ENCODE data around the gene SHROOM3. TPM values are rescaled to one million over a fixed set of nuclear protein-coding genes. Genes with fewer than 3 reads are reported as not detected.

The SHROOM3 gene
- total and polyA plus RNA-seq, 2 experiments from 2014 or later: 11.3 to 73.5 TPM

GRCh38 chr4:76722838-76723237 is 287.8 kb downstream of the SHROOM3 start (continued):
- TF ChIP-seq, protein P1, sequence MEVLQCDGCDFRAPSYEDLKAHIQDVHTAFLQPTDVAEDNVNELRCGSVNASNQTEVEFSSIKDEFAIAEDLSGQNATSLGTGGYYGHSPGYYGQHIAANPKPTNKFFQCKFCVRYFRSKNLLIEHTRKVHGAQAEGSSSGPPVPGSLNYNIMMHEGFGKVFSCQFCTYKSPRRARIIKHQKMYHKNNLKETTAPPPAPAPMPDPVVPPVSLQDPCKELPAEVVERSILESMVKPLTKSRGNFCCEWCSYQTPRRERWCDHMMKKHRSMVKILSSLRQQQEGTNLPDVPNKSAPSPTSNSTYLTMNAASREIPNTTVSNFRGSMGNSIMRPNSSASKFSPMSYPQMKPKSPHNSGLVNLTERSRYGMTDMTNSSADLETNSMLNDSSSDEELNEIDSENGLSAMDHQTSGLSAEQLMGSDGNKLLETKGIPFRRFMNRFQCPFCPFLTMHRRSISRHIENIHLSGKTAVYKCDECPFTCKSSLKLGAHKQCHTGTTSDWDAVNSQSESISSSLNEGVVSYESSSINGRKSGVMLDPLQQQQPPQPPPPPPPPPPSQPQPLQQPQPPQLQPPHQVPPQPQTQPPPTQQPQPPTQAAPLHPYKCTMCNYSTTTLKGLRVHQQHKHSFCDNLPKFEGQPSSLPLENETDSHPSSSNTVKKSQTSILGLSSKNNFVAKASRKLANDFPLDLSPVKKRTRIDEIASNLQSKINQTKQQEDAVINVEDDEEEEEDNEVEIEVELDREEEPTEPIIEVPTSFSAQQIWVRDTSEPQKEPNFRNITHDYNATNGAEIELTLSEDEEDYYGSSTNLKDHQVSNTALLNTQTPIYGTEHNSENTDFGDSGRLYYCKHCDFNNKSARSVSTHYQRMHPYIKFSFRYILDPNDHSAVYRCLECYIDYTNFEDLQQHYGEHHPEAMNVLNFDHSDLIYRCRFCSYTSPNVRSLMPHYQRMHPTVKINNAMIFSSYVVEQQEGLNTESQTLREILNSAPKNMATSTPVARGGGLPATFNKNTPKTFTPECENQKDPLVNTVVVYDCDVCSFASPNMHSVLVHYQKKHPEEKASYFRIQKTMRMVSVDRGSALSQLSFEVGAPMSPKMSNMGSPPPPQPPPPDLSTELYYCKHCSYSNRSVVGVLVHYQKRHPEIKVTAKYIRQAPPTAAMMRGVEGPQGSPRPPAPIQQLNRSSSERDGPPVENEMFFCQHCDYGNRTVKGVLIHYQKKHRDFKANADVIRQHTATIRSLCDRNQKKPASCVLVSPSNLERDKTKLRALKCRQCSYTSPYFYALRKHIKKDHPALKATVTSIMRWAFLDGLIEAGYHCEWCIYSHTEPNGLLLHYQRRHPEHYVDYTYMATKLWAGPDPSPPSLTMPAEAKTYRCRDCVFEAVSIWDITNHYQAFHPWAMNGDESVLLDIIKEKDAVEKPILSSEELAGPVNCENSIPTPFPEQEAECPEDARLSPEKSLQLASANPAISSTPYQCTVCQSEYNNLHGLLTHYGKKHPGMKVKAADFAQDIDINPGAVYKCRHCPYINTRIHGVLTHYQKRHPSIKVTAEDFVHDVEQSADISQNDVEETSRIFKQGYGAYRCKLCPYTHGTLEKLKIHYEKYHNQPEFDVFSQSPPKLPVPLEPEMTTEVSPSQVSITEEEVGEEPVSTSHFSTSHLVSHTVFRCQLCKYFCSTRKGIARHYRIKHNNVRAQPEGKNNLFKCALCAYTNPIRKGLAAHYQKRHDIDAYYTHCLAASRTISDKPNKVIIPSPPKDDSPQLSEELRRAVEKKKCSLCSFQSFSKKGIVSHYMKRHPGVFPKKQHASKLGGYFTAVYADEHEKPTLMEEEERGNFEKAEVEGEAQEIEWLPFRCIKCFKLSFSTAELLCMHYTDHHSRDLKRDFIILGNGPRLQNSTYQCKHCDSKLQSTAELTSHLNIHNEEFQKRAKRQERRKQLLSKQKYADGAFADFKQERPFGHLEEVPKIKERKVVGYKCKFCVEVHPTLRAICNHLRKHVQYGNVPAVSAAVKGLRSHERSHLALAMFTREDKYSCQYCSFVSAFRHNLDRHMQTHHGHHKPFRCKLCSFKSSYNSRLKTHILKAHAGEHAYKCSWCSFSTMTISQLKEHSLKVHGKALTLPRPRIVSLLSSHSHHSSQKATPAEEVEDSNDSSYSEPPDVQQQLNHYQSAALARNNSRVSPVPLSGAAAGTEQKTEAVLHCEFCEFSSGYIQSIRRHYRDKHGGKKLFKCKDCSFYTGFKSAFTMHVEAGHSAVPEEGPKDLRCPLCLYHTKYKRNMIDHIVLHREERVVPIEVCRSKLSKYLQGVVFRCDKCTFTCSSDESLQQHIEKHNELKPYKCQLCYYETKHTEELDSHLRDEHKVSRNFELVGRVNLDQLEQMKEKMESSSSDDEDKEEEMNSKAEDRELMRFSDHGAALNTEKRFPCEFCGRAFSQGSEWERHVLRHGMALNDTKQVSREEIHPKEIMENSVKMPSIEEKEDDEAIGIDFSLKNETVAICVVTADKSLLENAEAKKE (CRISPR knock-in tag; IDR thresholded peaks at IDR 0.05): no peak
- no peak for TF ChIP-seq CTCF (conservative IDR thresholded peaks at IDR 0.05; ENCODE audit: low read depth in 2 of 2)
- TF ChIP-seq ZNF114 (CRISPR knock-in tag; IDR thresholded peaks at IDR 0.05): no peak
- no peak for TF ChIP-seq STAT1 (IDR thresholded peaks at IDR 0.05; ENCODE audit: unreplicated experiment)

- Histone ChIP-seq H3K4me1 (ENCODE audit: insufficient read depth) (peaks cover 47% of the 10 kb centered on the region), H3K9me2 (ENCODE audit: insufficient read depth) (no peaks in the 10 kb centered on the region), H3K27me3 (ENCODE audit: insufficient read depth) (no peaks in the 10 kb centered on the region), H3K27ac (ENCODE audit: low read depth) (peak overlapping the region; percentile 75), H3K4me3 (no peak overlapping the region), H4K20me1 (replicated peaks; ENCODE audit: insufficient read depth) (0 out of 2 replicates have a peak, but pooled peaks cover 2% of the 10 kb centered on the region), H3F3A (replicated peaks; ENCODE audit: low read depth) (no peaks in the 10 kb centered on the region), H3K4me2 (peak overlapping the region; percentile 0; the same call in 1 of the 2 replicates), H2AFZ (no peak overlapping the region), H3K79me2 (replicated peaks; ENCODE audit: insufficient read depth) (peaks cover 58% of the 10 kb centered on the region), H3K36me3 (ENCODE audit: insufficient read depth) (no peaks in the 10 kb centered on the region)
- H3K4me1 Mint-ChIP-seq: peaks cover 50% of the 10 kb centered on the region
- H3K4me3 Mint-ChIP-seq: no peak overlapping the region
- no peak for ATAC-seq
- no peaks in the 10 kb centered on the region for H3K9me3 Mint-ChIP-seq
- H3K27me3 Mint-ChIP-seq (ENCODE audit: insufficient read depth, low read depth, poor library complexity): no peaks in the 10 kb centered on the region
- H3K36me3 Mint-ChIP-seq (ENCODE audit: low read depth): peaks cover 14% of the 10 kb centered on the region
- DNase-seq (ENCODE audit: low spot score): no peak
- H3K27ac Mint-ChIP-seq: peak overlapping the region; percentile 64
- TF ChIP-seq, protein P2, sequence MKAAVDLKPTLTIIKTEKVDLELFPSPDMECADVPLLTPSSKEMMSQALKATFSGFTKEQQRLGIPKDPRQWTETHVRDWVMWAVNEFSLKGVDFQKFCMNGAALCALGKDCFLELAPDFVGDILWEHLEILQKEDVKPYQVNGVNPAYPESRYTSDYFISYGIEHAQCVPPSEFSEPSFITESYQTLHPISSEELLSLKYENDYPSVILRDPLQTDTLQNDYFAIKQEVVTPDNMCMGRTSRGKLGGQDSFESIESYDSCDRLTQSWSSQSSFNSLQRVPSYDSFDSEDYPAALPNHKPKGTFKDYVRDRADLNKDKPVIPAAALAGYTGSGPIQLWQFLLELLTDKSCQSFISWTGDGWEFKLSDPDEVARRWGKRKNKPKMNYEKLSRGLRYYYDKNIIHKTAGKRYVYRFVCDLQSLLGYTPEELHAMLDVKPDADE (IDR thresholded peaks at IDR 0.05): no peak
- no peak for TF ChIP-seq STAT1 (IDR thresholded peaks at IDR 0.05; ENCODE audit: unreplicated experiment)
- TF ChIP-seq EZH2 (IDR thresholded peaks at IDR 0.05; ENCODE audit: low read depth, unreplicated experiment): no peak
- TF ChIP-seq REST (IDR thresholded peaks at IDR 0.05; ENCODE audit: unreplicated experiment): no peak
- no peak for TF ChIP-seq POLR2AphosphoS5 (IDR thresholded peaks at IDR 0.05; ENCODE audit: low read depth)
- TF ChIP-seq EZH2phosphoT487 (IDR thresholded peaks at IDR 0.05; ENCODE audit: unreplicated experiment): no peak
- no peak for TF ChIP-seq JUNB (IDR thresholded peaks at IDR 0.05; ENCODE audit: unreplicated experiment)
- no peak for TF ChIP-seq CREB1 (CRISPR knock-in tag; IDR thresholded peaks at IDR 0.05; ENCODE audit: low read depth)
- no peak for TF ChIP-seq ZNF114 (CRISPR knock-in tag; IDR thresholded peaks at IDR 0.05)
Observed at GRCh38 chr4:76723373-76723772, 288.3 kb downstream of the SHROOM3 start.

All from GM23338 (cell line).